Activated effector memory CD4-positive, alpha-beta T cell treated with anti-CD3 and anti-CD28 coated beads, Interleukin-2, amount 50 U/mL, for 16 hours (primary cell): ENCODE measurements around the gene TRUB2.

ENCODE experiments used
- DNase-seq: peaks from one replicate; pipeline ENCODE4 v3.0.0-alpha.2; 2020

The TRUB2 gene

DNA sequence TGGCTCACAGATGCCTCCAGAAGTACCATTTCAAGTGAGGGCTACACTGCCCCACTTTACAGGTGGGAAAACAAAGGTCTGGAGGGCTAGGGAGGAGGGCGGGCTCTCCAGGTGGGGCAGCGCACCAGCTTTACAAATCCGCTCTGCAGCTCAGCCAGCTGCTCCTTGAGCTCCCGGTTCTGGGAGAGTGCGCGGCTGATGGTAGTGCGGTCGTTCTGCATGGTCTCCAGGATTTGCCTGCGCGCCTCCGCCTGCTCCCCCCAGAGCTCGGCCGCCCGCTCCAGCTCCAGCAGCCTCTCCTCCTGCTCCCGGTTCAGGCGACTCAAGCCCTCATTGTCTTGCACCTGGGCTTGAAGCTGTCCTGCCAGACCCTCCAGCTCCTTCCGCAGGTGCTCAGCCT, 61.9 kb downstream of the TRUB2 start:
- DNase-seq: no peak

- no peak for DNase-seq
Observed at GRCh38 chr9:128259156-128259555, 63.1 kb downstream of the TRUB2 start.

GRCh38 chr9:128258326-128258725, 63.9 kb downstream of the TRUB2 start:
- DNase-seq: no peak

DNA sequence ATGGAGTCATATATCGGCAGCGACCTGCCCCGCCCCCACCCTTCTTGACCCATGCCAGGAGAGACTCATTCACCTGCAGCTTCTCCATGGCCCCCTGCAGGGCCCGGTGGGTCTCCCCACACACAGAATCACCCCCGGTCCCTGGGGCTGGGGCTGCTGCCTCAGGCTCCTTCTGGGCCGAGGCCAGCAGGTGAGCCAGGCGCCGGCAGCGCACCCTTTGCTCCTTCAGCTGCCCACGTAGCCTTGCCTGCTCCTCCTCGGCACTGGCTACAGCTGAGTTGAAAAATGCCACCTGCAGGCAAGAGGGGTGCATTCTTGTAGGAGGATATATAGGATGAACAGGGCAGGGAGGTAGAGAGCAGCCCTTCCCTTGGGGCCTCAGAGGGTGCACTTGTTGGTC, 64.3 kb downstream of the TRUB2 start:
- no peak for DNase-seq

DNA sequence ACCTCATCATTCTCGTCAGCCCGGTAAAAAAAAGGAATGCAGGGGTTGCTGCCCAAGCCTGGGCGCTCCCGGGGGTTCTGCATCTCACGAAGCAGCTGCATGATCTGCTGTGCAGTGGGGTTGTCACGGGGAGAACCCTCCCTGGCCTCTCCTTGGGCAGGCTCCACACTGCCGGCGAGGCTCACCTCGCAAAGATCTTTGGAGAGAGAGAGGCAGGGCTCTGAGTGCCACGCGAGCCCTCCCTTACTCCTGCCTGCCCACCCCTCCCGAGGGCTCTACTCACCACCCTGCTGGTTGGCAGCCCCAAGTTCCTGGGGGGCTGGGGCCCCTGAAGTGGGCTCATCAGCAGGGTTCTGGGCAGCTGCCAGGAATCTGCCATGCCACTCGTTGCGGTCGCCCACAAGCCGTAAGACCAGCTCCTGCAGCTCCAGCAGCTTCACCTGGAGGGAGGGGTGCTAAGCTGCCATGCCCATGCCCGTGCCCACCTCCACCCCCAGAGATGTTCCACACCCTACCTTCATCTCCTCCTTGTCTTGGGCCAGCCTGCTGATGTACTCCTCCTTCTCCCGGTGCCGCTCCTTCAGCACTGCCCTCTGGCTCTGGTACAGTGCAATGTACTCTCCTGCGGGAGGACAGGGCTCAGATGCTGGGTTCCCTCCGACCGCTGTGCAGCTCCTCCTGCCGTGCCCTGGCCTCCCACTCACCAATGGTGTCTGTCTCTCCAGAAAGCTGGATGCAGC, 65.0 kb downstream of the TRUB2 start:
- DNase-seq: no peak
